Measurements from ENCODE around the gene SLX4IP. TPM values are rescaled to one million over a fixed set of nuclear protein-coding genes. Genes with fewer than 3 reads are reported as not detected.

SLX4IP gene
- polyA plus RNA-seq, 2 of the 4 experiments (the other 2 are of a cell fraction), result 3.4 to 7.5 TPM

DNA sequence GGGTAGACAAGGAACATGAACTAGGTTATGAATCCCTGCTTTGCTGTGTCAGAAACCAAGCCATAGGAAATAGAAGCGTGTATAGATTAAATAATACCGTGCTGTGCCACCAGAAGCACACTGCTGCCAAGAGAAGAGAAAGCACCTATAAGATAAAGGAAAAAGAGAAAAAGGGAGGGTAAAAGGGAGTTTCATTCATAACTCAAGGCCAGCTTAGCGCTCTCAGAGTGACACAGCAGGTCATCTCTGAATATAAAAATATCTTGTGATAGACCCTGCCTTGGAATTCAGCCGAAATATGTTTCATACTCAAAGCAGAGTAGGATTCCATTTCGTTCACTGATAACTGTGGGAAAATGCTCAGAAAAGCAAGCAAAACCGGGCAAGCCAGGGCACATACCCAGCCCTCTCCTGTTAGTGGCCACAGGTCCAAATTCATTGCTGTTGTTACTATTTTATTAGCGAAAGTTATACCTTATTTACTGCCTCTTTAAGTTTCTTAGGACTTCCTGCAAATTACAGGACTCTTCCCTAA lies 230.0 kb downstream of the SLX4IP start (continued):
- TF ChIP-seq KDM5A (IDR thresholded peaks at IDR 0.05), result no peak
- no peak for TF ChIP-seq SMC3 (IDR thresholded peaks at IDR 0.05)

DNA sequence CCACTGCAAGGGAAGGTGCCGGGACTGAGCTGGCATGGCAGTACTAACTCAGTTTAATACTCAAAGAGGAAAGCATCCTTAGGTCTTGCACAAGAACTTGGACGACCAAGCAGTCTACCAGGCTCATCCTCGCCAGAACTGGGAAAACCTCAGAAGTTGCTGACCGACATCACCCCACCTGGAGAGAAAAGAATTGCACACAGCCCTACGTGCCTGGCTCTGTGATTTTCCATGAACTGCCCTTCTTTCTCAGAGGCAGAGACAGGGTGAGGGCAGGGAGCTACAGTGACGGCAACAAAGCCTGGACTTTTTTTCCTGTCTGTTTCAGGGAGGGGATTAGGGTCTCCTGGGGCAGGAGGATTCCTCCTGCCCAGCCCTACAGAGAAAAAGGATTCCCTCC lies 230.7 kb downstream of the SLX4IP start:
- ChIA-PET CTCF (no interaction called here), POLR2A (no interaction called here)
- ATAC-seq (peak; percentile 16 to 41; a peak in 4 of 6 replicates), DNase-seq (ENCODE audit: low read depth in 1 of 2, low spot score in 1 of 2) (no peak), FAIRE-seq (no peak)
- Histone ChIP-seq H3K4me1 (peaks cover 93% of the 10 kb centered on the region), H3K27ac (peak overlapping the region; percentile 47 to 82), H3K4me3 (peak overlapping the region; percentile 3; the same call in 2 of the 3 replicates), H3K4me2 (peak overlapping the region; percentile 91), H3K9me3 (no peaks in the 10 kb centered on the region)
- WGBS (ENCODE audit: missing lambda C conversion rate), result 46% methylated on average over 6 of the region's 6 CpGs
- TF ChIP-seq RAD21 (conservative IDR thresholded peaks at IDR 0.05 in 1 of 2, IDR thresholded peaks at IDR 0.05 in 1 of 2) (no peak), MYC (IDR thresholded peaks at IDR 0.05; ENCODE audit: borderline replicate concordance, low read length) (no peak), EHMT2 (IDR thresholded peaks at IDR 0.05; ENCODE audit: low read depth) (no peak), BHLHE40 (IDR thresholded peaks at IDR 0.05; ENCODE audit: low read depth, low read length) (no peak), CEBPB (IDR thresholded peaks at IDR 0.05) (peak; percentile 37 to 46; a peak in 1 of 4 replicates)

DNA sequence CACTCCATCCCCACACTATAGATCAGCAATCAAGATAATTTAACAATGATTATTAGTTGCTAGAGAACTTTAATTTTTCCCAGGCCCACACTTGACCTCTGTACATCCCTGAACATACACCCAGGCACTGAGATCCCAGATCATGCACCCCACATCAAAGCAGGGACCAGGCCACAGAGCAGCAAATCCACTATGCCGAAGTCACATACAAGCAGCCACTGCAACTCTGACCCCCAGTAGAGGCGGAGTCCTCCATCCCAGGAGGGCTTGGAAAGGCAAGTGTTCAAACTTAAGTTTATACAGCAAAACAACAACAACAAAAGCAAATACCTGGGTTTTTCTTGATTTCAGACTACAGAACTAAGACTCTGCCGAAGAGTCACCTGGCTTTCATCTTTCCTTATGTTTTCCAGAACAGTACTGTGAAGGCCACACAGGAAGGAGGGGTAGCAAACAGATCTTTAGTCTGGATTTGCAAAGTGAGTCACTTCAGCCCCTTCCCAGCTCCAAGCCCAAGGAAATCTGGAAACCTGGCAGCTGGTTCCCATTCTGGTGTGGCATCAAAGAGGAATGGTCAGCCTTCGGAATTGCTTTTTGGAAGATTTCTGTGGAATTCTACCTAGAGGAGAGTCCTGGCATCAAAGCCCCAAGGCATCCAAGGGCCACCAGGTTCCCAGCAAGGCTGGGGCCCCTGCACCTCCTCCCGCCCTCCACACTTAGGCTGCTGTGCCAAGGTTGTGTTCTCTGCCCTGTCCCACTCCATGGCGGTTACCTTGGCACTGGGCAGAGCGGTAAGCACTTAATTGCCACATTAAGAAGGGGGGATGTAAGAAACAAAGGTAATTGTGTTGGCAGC lies 231.3 kb downstream of the SLX4IP start:
- FAIRE-seq (no peak), DNase-seq (ENCODE audit: low read depth in 1 of 2, low spot score in 1 of 2) (no peak), ATAC-seq (no peak; a peak in 1 of 6 replicates)
- TF ChIP-seq MAX (IDR thresholded peaks at IDR 0.05), result no peak
- no peak for TF ChIP-seq RFX5 (IDR thresholded peaks at IDR 0.05)
- no peak for TF ChIP-seq ZC3H11A (IDR thresholded peaks at IDR 0.05)
- no peak for TF ChIP-seq HOXB13 (CRISPR knock-in tag; IDR thresholded peaks at IDR 0.05; ENCODE audit: low read depth)
- TF ChIP-seq CHD2 (IDR thresholded peaks at IDR 0.05; ENCODE audit: low read length, partially characterized antibody), result no peak
- no peak for TF ChIP-seq NR3C1 (IDR thresholded peaks at IDR 0.05)
- no peak for TF ChIP-seq CHD4 (IDR thresholded peaks at IDR 0.05; ENCODE audit: borderline replicate concordance)
- TF ChIP-seq KDM5A (IDR thresholded peaks at IDR 0.05), result no peak
- no peak for TF ChIP-seq KDM1A (IDR thresholded peaks at IDR 0.05; ENCODE audit: low read depth)
- no peak for TF ChIP-seq POLR2AphosphoS2 (conservative IDR thresholded peaks at IDR 0.05; ENCODE audit: low read length)
- TF ChIP-seq FOXS1 (CRISPR knock-in tag; IDR thresholded peaks at IDR 0.05), result no peak
- no peak for TF ChIP-seq CEBPB (IDR thresholded peaks at IDR 0.05)
- TF ChIP-seq, protein P1, sequence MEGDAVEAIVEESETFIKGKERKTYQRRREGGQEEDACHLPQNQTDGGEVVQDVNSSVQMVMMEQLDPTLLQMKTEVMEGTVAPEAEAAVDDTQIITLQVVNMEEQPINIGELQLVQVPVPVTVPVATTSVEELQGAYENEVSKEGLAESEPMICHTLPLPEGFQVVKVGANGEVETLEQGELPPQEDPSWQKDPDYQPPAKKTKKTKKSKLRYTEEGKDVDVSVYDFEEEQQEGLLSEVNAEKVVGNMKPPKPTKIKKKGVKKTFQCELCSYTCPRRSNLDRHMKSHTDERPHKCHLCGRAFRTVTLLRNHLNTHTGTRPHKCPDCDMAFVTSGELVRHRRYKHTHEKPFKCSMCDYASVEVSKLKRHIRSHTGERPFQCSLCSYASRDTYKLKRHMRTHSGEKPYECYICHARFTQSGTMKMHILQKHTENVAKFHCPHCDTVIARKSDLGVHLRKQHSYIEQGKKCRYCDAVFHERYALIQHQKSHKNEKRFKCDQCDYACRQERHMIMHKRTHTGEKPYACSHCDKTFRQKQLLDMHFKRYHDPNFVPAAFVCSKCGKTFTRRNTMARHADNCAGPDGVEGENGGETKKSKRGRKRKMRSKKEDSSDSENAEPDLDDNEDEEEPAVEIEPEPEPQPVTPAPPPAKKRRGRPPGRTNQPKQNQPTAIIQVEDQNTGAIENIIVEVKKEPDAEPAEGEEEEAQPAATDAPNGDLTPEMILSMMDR (IDR thresholded peaks at IDR 0.05), result no peak
- no peak for TF ChIP-seq USF2 (IDR thresholded peaks at IDR 0.05)
- H3K9me3 ChIP-seq, result no peaks in the 10 kb centered on the region
- 90% methylated on average over 7 of the region's 7 CpGs for WGBS (ENCODE audit: missing lambda C conversion rate)
- POLR2A ChIA-PET, result interaction anchor here (1.2 kb wide), 1 partner anchor 541 kb away, joined by 5 read pairs; no protein-coding TSS in a partner anchor
- peak overlapping the region; percentile 3; the same call in 1 of the 3 replicates for H3K4me3 ChIP-seq
- peak overlapping the region; percentile 47 to 82 for H3K27ac ChIP-seq
- peak overlapping the region; percentile 91 for H3K4me2 ChIP-seq
- CTCF ChIA-PET, result interaction anchor here (1.0 to 2.0 kb wide), 3 partner anchors 16 to 721 kb away, joined by 3 to 5 read pairs (median 4); no protein-coding TSS in a partner anchor
- peaks cover 86% of the 10 kb centered on the region for H3K4me1 ChIP-seq
